ENCODE results near the gene PDZD2.

PDZD2 gene

DNA sequence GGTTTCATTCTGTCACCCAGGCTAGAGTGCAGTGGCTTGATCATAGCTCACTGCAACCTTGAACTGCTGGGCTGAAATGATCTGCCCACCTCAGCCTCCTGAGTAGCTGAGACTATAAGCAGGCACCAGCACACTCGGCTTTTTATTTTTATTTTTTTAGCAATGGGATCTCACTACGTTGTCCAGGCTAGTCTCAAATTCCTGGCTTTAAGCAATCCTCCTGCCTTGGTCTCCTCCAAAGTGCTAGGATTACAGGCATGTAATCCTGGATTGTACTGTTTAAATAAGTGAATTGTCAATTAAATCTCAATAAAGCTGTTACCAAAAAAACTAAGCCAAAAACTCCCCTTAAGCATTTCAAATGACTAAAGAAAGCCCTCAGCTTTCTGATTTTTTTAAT is 516.3 kb downstream of the PDZD2 start:
- DNase-seq, result no peak

DNA sequence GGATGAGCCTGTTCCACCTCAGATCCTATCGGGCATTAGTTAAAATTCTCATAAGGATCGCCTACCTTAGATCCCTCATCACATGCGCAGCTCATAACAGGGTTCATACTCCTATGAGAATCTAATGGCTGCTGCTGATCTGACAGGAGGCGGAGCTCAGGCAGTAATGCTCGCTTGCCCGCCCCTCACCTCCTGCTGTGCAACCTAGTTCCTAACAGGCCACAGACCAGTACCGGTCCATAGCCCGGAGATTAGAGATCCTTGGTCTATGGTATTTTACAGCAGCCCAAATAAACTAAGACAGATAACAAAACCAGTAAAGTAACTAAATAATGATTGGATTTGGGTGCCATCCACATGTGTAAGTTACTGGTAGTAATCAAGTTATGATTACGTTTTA is 517.7 kb downstream of the PDZD2 start:
- DNase-seq, result no peak

DNA sequence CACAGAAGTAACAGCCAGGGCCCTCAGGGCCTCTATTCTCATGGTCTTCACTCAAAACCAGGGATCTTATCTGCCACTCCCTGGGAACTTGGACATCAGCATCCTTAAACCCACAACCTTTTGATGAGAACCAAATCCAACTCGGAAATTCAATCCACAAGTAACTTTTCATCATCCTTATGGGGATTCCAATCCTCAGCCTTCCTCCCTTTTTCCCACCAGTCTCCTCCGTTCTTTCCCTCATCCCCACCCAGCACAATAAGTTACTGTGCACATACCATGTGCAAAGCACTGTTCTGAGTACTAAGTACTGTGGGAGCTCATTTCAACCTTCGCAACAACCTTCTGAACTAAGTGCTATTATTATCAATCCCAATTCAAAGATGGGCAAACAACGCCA is 518.1 kb downstream of the PDZD2 start:
- DNase-seq, result no peak

DNA sequence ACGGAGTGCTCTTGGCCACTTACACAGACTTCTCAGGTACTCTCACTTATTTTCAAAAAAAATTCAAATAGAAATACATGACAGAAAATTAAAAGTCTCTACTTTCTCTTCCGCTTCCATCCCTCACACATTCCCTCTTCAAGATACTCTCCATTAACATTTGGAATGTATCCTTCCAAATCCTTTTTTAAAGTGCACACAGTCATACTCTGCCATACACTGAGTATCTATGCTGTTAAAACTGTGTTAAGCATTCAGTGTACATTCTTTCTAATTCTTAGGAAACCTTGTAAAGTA is 519.7 kb downstream of the PDZD2 start:
- no peak for DNase-seq

DNA sequence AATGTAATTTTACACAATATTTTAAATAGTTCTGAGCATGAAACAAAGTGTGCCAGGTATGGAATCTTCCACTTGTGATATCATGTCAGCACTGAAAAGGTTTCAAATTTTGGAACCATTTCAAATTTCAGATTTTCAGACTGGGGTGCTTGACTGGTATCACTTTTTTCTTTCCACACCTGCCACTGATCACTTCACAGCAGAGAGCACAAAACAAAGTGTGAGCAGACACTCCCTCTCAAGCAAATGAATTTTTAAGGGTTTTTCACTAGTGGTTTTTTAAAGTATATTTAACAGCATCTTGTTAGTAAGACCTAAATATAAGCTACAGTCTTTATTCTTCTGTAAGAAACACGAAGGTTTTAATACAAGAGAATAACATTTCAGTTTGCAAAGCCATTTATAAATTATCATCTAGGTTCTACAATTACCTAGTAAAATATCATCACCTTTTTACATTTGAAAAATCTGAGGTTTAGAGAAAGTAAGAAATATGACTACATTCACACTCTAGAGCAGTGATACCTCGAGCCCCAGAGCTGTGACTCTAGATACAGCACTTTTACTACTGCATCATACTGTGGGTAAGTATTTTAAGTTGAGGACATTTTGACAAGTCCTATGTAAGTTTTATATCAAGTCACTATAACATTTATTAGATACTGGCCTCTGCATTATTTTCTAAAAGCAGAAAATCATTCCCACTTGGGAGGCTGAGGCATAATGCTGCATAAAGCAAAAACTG is 520.6 kb downstream of the PDZD2 start:
- no peak for DNase-seq

DNA sequence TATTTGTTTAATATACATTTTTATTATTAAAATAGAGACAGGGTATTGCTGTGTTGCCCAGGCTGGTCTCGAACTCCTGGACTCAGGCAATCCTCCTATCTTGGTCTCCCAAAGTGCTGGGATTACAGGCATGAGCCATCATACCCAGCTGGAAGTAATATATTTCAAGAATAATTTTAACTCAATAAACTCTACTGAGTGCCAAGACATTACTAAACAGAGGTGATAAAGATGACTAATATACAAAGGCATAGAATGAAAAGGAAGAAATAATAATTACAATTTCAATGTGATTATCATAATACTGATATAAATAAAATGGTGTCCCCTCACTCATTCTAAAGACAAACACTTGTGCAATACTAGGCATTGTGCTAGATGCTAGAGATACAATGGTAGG is 521.3 kb downstream of the PDZD2 start:
- DNase-seq, result no peak
